ENCODE results near the gene NTM.

GRCh38 chr11:132137289-132137980 lies 767.0 kb downstream of the NTM start:
- TF ChIP-seq, protein P1, sequence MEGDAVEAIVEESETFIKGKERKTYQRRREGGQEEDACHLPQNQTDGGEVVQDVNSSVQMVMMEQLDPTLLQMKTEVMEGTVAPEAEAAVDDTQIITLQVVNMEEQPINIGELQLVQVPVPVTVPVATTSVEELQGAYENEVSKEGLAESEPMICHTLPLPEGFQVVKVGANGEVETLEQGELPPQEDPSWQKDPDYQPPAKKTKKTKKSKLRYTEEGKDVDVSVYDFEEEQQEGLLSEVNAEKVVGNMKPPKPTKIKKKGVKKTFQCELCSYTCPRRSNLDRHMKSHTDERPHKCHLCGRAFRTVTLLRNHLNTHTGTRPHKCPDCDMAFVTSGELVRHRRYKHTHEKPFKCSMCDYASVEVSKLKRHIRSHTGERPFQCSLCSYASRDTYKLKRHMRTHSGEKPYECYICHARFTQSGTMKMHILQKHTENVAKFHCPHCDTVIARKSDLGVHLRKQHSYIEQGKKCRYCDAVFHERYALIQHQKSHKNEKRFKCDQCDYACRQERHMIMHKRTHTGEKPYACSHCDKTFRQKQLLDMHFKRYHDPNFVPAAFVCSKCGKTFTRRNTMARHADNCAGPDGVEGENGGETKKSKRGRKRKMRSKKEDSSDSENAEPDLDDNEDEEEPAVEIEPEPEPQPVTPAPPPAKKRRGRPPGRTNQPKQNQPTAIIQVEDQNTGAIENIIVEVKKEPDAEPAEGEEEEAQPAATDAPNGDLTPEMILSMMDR (IDR thresholded peaks at IDR 0.05), result no peak
- TF ChIP-seq EP300 (IDR thresholded peaks at IDR 0.05) (no peak), POLR2A (IDR thresholded peaks at IDR 0.05) (no peak), POLR2AphosphoS5 (IDR thresholded peaks at IDR 0.05) (no peak)
